Natural killer cell (primary cell): ENCODE results near the gene BCL7A. TPM values are rescaled to one million over a fixed set of nuclear protein-coding genes. Genes with fewer than 3 reads are reported as not detected.

ENCODE experiments used
- ATAC-seq, 3 donors: fragments of 150-1000 bp in 2 of 3; fragments of 200-7000 bp in 1 of 3; cut with Tn5 transposase; 1 replicate in 1 of 3; 2 replicates in 2 of 3; pipeline ENCODE4 v1.10.0; 2021; ENCODE audit warnings: mild to moderate bottlenecking in 2 of 3, moderate library complexity in 2 of 3
- DNase-seq, 2 donors: peaks; one replicate each; pipeline versions ENCODE4 v3.0.0 to v3.0.0-alpha.2; 2013 to 2021; ENCODE audit warnings: mixed read lengths in 1 of 2
- H3K27ac ChIP-seq: one replicate; pipeline ENCODE4 v1.5.1; 2013; ENCODE audit warnings: mild to moderate bottlenecking, low read length
- H3K27me3 ChIP-seq: one replicate; pipeline ENCODE4 v1.6.1; 2013; ENCODE audit warnings: low read length; ENCODE audit not compliant: control insufficient read depth, insufficient read depth
- H3K36me3 ChIP-seq: one replicate; pipeline ENCODE4 v1.6.1; 2013; ENCODE audit warnings: low read length; ENCODE audit not compliant: control insufficient read depth, insufficient read depth
- H3K4me1 ChIP-seq: one replicate; pipeline ENCODE4 v1.6.1; 2013; ENCODE audit warnings: low read length; ENCODE audit not compliant: control insufficient read depth, insufficient read depth
- H3K4me3 ChIP-seq: one replicate; pipeline ENCODE4 v1.5.1; 2013; ENCODE audit warnings: low read length
- H3K9me3 ChIP-seq: one replicate; pipeline ENCODE4 v1.6.1; 2013; ENCODE audit warnings: low read length; ENCODE audit not compliant: control insufficient read depth, insufficient read depth
- H3K27ac Mint-ChIP-seq, 2 donors: one replicate each; pipeline ENCODE4 v1.8.0; 2022; ENCODE audit warnings: mild to moderate bottlenecking in 2 of 2, mixed read lengths in 2 of 2, moderate library complexity in 1 of 2
- H3K27me3 Mint-ChIP-seq, 2 donors: one replicate each; pipeline ENCODE4 v1.8.0; 2022; ENCODE audit warnings: low read depth in 2 of 2, mixed read lengths in 2 of 2
- H3K36me3 Mint-ChIP-seq: one replicate; pipeline ENCODE4 v1.8.0; 2022; ENCODE audit warnings: mixed read lengths
- H3K4me1 Mint-ChIP-seq, 2 donors: one replicate each; pipeline ENCODE4 v1.8.0; 2022; ENCODE audit warnings: mixed read lengths in 2 of 2
- H3K4me3 Mint-ChIP-seq: one replicate; pipeline ENCODE4 v1.8.0; 2022; ENCODE audit warnings: mild to moderate bottlenecking, moderate library complexity, mixed read lengths
- H3K9me3 Mint-ChIP-seq, 2 donors: one replicate each; pipeline ENCODE4 v1.8.0; 2022; ENCODE audit warnings: mixed read lengths in 2 of 2
- CTCF ChIP-seq: fragments of 200-600 bp; IDR thresholded peaks from one replicate; pipeline ENCODE4 v1.8.0; 2022; ENCODE audit warnings: antibody characterized with exemption
- WGBS: methylation state at CpG from one replicate; pipeline ENCODE4 v1.1.7; 2013; ENCODE audit warnings: missing lambda C conversion rate; ENCODE audit not compliant: insufficient coverage; 5-methylcytosine and 5-hydroxymethylcytosine counted together
- intact Hi-C: fragments of 100-400 bp; cut with micrococcal nuclease; formaldehyde crosslinking; loops from one replicate; pipeline ENCODE4 v1.14.2; 2022
- total RNA-seq, 4 donors: library from RNA; stranded (reverse); fragments of 120-200 nt in 1 of 4; gene quantifications; one replicate each; pipeline versions ENCODE4 v1.2.3 to v1.2.4, GENCODE V29; 2013 to 2022

BCL7A gene
- total RNA-seq, 3 donors from 2014 or later (not counting 1 experiment from before 2014, with no cell fraction given): 0.85 to 1.1 (median 0.96) TPM

DNA sequence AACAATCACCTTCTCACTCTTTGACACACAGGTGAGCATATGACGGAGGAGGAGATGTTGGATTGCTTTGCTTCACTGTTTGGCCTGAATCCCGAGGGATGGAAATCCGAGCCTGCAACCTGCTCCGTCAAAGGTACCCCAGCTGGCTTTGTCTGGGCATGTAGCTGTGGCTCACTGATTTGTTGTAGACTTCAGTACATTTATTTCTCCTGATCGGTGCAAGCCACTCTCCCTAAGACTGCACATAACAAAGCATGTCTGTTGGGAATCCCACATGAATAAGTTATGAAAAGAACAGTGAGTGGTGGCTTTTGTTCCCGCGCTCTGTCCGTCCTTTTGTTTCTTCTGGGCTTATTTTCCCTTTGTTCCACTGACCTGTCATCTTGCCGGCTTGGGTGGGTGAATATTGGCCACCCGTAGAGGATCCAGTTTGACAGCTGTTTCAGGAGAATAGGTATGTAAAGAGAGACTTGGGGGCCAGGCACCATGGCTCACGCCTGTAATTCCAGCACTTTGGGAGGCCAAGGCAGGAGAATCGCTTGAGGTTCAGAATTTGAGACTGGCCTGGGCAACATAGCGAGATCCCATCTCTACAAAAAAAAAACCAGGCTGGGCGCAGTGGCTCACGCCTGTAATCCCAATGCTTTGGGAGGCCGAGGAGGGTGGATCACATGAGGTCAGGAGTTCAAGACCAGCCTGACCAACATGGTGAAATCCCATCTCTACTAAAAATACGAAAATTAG, 20.0 kb upstream of the BCL7A start:
- no peak for ATAC-seq
- 91% methylated on average over 17 of the region's 17 CpGs for whole genome bisulfite sequencing
- Histone ChIP-seq H3K27me3 (peaks cover 4% of the 10 kb centered on the region), H3K4me3 (no peak overlapping the region), H3K27ac (no peak overlapping the region), H3K4me1 (peaks cover 28% of the 10 kb centered on the region), H3K36me3 (no peaks in the 10 kb centered on the region), H3K9me3 (no peaks in the 10 kb centered on the region)
- Mint-ChIP-seq H3K27ac (no peak overlapping the region), H3K9me3 (no peaks in the 10 kb centered on the region), H3K4me1 (peaks cover 10 to 12% of the 10 kb centered on the region in 2 donors), H3K36me3 (no peaks in the 10 kb centered on the region), H3K4me3 (no peak overlapping the region), H3K27me3 (peaks cover 18% of the 10 kb centered on the region in 2 donors)
- no peak for DNase-seq
- TF ChIP-seq CTCF: no peak
- intact Hi-C loops: no loop called here

DNA sequence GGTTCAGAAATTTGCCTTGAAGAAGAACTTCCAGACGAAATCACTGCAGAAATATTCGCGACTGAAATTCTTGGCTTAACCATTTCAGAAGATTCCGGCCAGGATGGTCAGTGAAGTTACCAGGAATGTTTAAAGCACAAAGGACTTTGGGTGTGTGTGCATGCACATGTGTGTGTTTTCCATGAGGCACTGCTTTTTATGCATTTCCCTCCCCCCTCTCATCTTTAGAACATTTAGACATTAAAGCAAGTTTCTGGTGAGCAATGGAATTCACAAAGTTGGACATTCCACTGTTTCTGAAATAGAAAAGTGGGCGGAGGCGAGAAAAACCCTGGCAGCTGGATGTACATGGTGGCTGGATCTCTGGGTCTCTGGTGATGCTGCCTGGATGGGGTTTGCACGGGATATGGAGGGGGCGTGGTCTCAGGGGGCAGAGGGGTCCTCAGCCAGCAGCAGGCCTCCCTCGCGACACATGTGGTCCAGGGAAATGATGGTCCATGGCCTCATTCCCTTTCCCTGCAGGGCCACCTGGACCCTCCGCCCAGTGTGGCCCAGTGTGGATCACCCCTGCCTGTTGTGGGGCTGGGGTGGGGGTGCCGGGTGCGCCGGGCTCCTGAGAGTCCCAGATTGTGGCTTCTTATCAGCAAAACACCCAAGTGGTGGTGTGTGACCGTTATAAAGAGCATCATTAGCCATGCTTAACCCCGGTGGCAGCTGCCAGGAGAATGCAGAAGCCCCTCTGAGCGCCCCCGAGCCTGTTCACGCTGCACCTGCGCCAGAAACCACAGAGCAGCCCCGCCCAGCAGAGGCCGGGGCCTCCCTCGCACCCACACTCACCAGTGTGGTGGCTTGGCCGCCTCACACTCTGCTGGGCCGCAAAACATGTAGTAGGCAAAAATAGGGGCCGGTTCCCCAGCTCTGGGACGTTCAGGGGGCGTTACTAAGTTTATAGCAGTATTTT, 17.8 kb upstream of the BCL7A start:
- no peak for TF ChIP-seq CTCF
- peak; percentile 37 to 93 (median 59) for ATAC-seq
- intact Hi-C loops: no loop called here

GRCh38 chr12:122004633-122005071, 17.0 kb upstream of the BCL7A start:
- WGBS: 37% methylated on average over 12 of the region's 12 CpGs
- peak overlapping the region; percentile 50 for H3K4me3 Mint-ChIP-seq
- H3K4me1 Mint-ChIP-seq: peaks cover 10 to 12% of the 10 kb centered on the region in 2 donors
- no peak overlapping the region for H3K27ac Mint-ChIP-seq
- Histone ChIP-seq H3K4me3 (no peak overlapping the region), H3K27ac (peak overlapping the region; percentile 33), H3K36me3 (no peaks in the 10 kb centered on the region), H3K9me3 (no peaks in the 10 kb centered on the region), H3K4me1 (peaks cover 37% of the 10 kb centered on the region), H3K27me3 (peaks cover 4% of the 10 kb centered on the region)
- no peak for TF ChIP-seq CTCF
- intact Hi-C loops: no loop called here
- H3K27me3 Mint-ChIP-seq: peaks cover 22 to 25% of the 10 kb centered on the region in 2 donors
- H3K9me3 Mint-ChIP-seq: no peaks in the 10 kb centered on the region
- DNase-seq (no peak), ATAC-seq (peak in 1 of 3 donors; percentile 18)
- H3K36me3 Mint-ChIP-seq: no peaks in the 10 kb centered on the region

More for the DNA sequence above, 17.8 kb upstream of the BCL7A start:
- Histone ChIP-seq H3K27me3 (peaks cover 4% of the 10 kb centered on the region), H3K4me1 (peaks cover 37% of the 10 kb centered on the region), H3K9me3 (no peaks in the 10 kb centered on the region), H3K36me3 (no peaks in the 10 kb centered on the region), H3K4me3 (no peak overlapping the region), H3K27ac (peak overlapping the region; percentile 30)
- 28% methylated on average over 27 of the region's 28 CpGs for WGBS
- Mint-ChIP-seq H3K4me3 (no peak overlapping the region), H3K9me3 (no peaks in the 10 kb centered on the region), H3K27me3 (peaks cover 22 to 23% of the 10 kb centered on the region in 2 donors), H3K27ac (no peak overlapping the region), H3K36me3 (no peaks in the 10 kb centered on the region), H3K4me1 (peaks cover 10 to 12% of the 10 kb centered on the region in 2 donors)
- peak in 1 of 2 donors; percentile 17 for DNase-seq
